Raji (cell line): ENCODE data around the gene SPC24.

Experiments
- POLR2A ChIP-seq: IDR thresholded peaks from 2 replicates; pipeline ENCODE4 v1.6.1; 2011; ENCODE audit warnings: low read depth, low read length, control low read depth; ENCODE audit not compliant: insufficient read depth

The SPC24 gene

DNA sequence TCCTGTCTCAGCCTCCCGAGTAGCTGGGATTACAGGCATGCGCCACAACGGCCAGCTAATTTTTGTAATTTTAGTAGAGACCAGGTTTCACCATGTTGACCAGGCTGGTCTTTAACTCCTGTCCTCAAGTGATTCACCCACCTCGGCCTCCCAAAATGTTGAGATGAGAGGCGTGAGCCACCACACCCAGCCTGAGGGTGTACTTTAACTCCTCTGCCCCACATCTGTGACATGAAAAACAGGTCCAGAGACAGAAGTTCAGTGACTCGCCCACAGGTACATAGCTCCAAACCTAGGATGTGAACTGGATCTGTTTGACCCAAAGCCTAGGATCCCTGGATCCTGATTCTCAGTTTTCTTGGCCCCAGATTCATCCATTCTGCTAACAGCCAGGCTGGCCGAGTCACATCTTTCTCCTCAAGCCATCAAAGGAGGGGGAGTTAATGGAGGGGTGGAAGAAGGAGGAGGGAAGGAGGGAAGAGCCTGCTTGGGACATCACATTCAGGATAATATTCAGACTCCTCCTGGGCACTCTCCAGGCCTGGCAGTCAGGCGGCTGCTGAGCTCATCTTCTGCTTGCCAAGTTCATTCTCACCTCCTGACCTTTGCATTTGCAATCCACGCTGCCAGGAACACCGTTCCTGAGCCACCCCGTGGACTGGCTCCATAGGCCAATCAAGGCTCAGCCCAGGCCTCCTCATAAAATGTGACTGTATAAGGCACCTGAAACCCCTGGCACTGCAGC lies 3.1 kb downstream of the SPC24 start:
- no peak for TF ChIP-seq POLR2A

DNA sequence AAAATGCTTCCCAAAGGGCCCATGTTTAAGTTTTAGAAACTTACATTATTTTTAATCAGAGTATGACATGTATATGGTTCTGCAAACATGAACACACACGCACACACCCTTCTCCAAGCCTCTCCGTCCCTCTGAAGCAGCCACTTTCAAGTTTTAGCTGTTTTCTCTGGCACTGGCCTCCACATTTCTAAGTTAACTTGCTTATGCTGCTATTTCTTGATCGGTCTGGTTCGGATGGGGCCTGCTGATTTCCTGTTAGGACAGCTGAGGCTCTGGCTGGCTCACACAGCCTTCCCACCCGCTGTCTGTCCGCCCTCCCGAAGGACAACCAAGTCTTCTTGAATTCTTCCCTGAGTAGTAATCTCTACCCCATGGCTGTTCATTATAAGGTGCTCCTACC lies 4.4 kb downstream of the SPC24 start:
- TF ChIP-seq POLR2A = no peak

DNA sequence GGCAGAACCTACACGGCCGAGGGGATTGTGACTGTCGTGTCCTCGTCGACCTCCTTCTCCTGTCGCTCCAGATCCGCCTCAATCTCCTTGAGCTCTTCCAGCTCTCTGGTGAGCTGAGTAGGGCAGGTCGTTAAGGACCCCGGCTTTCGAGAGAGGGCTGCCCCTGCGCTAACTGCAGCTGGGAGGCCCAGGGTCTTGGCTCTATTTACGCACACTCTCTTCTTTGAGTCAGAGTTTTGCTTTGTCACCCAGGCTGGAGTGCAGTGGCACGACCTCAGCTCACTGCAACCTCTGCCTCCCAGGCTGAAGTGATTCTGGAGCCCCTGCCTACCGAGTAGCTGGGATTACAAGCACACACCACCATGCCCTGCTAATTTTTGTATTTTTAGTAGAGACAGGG lies 7.6 kb downstream of the SPC24 start:
- no peak for TF ChIP-seq POLR2A

DNA sequence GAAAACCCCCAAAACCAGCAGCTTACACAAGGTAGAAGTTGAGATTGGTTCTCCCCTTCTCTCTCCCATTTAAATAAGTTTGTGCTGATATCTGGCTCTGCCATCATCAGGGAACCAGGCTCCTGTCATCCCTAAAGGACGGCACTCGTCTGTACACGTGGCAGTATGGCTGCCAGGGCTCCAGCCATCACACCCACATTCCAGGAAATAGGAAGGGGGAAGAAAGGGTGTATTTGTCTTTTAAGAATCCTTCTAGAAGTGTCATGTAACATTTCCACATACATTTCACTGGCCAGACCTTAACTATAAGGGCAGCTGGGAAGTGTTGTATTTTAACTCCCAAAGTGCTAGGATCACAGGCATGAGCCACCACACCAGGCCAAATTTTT lies 10.1 kb downstream of the SPC24 start:
- no peak for TF ChIP-seq POLR2A

DNA sequence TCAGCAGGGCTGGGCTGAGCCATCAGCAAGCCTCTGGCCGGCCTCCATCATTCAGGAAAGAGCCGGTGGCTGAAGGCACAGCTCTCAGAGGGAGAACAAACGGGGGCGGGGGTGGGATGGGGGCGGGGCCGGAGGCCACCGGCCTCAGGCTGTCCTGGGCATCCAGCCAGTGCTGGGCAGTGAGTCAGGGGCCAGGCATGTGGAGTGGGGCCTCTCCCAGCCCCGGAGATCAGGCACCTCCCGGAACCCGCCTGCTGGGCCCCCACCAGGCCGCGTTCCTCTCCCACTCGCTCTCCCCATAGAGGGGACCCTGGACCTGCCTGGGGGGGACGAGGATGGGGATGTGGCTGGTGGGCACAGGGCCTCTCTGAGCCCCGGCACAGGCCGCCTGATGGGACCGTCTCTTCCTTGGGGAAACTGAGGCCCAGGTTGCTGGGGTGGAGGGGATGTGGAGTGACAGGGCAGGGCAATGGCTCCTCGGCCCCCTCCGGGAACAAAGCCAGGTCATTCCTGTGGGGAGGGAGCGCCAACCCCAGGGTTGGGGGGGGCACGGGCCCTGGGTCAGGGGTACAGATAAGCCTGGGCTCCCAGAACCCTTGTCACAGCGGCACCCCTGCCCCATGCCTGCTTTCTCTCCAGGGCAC lies 12.9 kb downstream of the SPC24 start:
- TF ChIP-seq POLR2A = no peak

DNA sequence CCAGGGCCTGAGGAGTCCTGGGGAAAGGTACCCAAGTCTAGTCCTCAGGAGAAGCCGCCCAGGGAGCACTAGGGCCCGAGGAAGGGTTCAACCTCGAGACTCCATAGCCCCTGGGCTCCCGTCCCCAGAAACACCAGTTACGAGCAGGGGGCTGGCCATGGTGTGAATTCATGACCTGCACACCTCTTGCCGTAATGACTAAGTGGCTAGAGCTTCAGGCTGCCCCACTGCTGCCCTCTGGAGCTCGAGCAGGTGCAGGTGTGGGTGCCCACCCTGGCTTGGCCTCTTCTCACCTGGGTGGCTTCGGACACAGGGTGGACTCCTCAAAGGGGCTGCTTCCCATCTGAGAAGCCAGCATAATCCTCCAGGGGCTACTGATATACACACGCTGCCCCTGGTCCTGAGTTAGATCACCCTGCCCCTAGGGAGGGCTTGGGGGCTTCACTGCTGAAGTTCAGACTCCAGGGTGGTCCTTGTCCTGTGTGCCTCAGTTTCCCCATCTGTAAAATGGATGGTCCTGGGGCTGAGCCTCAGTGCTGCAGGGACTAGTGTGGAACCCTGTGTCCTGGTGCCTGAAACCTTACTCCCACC lies 13.6 kb downstream of the SPC24 start:
- no peak for TF ChIP-seq POLR2A

DNA sequence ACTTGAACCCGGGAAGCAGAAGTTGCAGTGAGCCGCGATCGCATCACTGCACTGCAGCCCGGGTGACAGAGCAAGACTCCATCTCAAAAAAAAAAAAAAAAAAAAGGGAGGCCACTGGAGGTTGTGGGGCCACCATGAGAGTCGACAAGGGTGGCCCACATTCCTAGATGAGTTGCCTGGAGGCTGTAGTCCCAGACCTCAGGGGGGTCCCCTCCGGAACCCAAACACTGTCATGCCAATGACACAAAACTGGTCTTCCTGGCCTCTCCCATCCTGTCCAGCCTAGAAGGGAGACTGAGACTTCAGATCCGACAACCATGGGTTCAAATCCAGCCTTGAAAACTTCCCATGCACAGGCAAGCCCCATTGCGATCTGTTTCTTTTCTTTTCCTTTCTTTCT lies 14.7 kb downstream of the SPC24 start:
- TF ChIP-seq POLR2A = no peak

DNA sequence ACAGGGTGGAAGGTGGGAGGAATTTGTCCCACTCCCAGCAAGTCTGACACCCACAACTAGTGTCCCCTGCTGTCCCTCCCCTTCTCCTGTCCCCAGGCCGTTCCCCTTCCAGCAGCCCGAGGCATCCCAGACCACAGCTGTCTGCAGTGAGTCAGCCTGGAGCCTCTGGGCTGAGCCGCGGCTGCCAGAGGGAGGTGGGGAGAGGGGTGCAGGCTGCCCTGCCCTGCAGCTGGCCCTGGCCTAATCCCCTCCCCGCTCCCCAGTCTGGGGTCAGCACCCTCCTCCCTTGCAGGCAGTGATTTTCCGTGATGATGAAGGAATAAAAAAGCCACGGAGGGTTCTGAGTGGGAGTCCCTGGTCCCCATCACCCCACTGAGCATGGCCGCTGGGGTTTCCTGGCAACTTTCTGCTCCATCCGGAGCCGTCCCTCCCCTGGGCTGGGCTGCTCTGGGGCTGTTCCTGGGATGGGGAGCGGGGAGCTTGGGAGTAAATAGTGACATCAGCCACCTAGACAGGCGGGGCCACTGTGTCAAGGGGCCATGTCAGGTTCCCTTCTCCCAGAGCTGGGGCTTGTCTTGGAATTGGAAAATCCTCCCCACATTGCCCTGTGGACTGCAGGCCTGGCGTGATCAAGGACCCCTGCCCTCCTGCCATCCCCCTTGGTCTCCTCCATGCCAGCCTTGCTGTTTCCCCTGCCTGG lies 16.8 kb downstream of the SPC24 start:
- TF ChIP-seq POLR2A = 0 out of 2 replicates have a peak, but pooled peaks have one; percentile 9

DNA sequence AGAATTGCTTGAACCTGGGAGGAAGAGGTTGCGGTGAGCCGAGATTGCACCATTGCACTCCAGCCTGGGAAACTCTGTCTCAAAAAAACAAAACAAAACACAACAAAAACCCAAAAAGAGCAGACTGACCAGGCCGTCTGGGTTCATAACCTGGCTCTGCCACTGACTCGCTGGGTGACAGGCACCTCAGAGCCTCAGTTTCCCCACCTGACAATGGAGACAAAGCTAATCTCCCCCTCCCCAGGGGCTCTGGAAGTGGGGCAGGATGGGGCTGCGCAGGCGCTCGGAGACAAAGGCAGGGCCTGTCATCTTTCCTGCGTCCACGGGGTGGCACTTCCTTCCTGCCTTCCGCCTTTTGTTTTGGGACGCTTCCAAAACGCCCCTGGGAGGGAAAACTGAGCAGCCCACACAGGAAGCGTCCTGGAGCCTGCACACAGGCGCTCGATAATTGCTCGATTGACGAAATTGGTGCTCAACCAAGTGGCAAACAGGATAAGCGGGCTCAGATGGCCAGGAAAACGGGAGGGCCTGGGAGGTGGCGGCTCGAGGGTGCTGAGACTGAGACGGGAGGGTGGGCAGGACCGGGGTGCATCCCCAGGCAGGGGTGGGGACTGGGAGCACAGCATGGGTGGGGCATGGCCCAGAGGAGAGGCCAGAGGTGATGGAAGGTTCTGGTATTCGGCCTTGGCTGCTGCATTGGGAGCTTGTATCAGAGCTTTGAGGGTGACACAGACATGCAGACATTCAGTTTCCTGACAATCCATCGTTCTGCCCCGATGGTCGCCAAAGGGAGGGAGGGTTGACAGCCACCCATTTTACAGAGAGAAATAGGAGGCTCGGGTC lies 17.8 kb downstream of the SPC24 start:
- no peak for TF ChIP-seq POLR2A

DNA sequence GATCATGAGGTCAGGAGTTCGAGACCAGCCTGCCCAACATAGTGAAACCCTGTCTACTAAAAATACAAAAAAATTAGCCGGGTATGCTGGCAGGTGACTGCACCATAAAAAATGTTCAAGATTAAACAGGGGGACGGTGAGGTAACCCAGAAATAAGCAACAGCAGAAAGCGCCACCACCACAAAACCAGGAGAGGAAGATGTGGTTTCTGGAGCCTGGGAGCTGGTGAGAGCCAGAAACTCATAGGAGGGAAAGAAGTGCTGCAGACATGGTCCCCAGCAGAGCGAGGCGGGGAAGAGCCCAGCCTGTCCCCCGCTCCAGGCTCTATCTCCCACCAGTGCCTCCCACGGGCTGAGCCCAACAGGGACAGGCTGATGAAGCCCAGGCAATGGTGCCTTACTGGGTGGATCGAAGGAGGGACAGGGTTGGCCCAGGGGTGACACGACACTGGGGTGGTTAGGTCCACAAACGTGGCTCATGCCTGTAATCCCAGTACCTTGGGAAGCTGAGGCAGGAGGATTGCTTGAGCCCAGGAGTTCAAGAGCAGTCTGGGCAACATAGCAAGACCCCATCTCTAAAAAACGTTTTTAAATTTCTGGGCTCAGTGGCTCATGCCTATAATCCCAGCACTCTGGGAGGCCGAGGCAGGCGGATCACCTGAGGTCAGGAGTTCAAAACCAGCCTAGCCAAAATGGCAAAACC lies 19.0 kb downstream of the SPC24 start:
- TF ChIP-seq POLR2A = no peak

DNA sequence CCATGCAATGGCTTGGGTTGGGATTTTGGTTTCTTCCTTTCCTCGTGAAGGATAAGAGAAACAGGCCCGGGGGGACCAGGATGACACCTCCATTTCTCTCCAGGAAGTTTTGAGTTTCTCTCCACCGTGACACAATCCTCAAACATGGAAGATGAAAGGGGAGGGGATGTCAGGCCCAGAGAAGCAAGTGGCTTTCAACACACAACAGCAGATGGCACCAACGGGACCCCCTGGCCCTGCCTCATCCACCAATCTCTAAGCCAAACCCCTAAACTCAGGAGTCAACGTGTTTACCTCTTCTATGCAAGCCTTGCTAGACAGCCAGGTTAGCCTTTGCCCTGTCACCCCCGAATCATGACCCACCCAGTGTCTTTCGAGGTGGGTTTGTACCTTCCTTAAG lies 24.1 kb downstream of the SPC24 start:
- no peak for TF ChIP-seq POLR2A

DNA sequence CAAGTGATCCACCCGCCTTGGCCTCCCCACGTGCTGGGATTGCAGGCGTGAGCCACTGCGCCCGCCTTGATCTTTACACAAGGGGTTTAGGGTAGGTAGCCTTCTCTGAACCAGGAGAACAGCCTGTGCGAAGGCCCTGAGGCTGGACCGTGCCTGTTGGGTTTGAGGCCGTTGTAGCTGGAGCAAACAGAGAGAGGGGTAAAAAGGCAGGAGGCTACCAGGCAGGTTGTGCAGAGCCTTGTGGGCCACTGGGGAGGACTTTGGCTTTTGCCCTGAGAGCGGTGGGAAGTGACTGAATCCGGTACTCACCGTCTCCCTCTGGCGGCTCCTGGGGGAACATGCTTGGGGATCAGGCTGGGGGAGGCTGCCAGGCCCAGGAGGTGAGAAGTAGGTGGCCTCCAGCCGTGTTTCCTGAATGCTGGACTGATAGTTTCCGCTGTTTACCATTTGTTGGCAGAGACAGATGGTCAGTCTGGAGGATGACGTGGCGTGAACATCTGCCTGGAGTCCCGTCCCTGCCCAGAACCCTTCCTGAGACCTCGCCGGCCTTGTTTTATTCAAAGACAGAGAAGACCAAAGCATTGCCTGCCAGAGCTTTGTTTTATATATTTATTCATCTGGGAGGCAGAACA lies 24.6 kb downstream of the SPC24 start:
- no peak for TF ChIP-seq POLR2A

DNA sequence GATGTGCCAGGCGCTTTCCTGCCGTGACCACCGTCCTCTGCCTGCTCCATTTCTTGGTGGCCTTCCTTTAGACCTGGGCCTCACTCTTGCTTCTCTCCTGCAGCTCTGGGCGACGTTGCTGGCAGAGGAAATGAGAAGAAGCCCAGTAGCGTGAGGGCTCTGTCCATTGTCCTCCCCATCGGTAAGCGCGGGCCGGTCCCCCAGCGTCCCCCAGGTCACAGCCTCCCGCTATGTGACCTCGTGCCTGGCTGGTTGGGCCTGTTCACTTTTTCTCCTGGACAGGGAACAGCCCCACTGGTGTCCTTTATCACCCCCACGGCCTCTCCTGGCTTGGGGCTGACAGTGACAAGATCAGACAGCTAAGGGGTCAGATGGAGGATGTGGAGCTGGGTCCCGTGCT lies 27.7 kb downstream of the SPC24 start:
- no peak for TF ChIP-seq POLR2A
